Peyer's patch (tissue), 4 donors: ENCODE measurements around the gene SMAD5. TPM values are rescaled to one million over a fixed set of nuclear protein-coding genes. Genes with fewer than 3 reads are reported as not detected.

Experiments
- DNase-seq, 3 donors: peaks; one replicate each; pipeline ENCODE4 v3.0.0-alpha.2; 2017 to 2019
- H3K27ac ChIP-seq, 4 donors: fragments of 200-600 bp; sonication (generic); one replicate each; pipeline ENCODE4 v1.5.1; 2016 to 2019
- H3K27me3 ChIP-seq, 2 donors: fragments of 200-600 bp; sonication (generic); one replicate each; pipeline ENCODE4 v1.5.1; 2019
- H3K36me3 ChIP-seq, 3 donors: fragments of 200-600 bp; sonication (generic); one replicate each; pipeline ENCODE4 v1.5.1; 2016 to 2019
- H3K4me1 ChIP-seq, 4 donors: fragments of 200-600 bp; sonication (generic); one replicate each; pipeline ENCODE4 v1.5.1; 2016 to 2019
- H3K4me3 ChIP-seq, 4 donors: fragments of 200-600 bp; sonication (generic); 1 replicate in 3 of 4; 2 replicates in 1 of 4; pipeline ENCODE4 v1.5.1; 2016 to 2019; ENCODE audit warnings: mild to moderate bottlenecking in 1 of 4
- H3K9me3 ChIP-seq, 4 donors: fragments of 200-600 bp; sonication (generic); one replicate each; pipeline ENCODE4 v1.5.1; 2016 to 2019; ENCODE audit warnings: mild to moderate bottlenecking in 1 of 4
- POLR2A ChIP-seq, 2 donors: fragments of 450-650 bp; IDR thresholded peaks; one replicate each; pipeline ENCODE4 v1.5.1; 2017; ENCODE audit warnings: antibody characterized with exemption in 2 of 2, mild to moderate bottlenecking in 2 of 2, moderate library complexity in 2 of 2
- total RNA-seq, 4 donors: library from RNA; depleted of rRNA; stranded (reverse); fragments of >200 nt; gene quantifications; one replicate each; pipeline ENCODE4 v1.1.0, GENCODE V29; 2016
- TF ChIP-seq, protein P1 (sequence below), 6 experiments: fragments of 450-650 bp in 4 of 6; fragments of 200-600 bp in 2 of 6; sonication (generic) in 1 of 6; IDR thresholded peaks; one replicate each; pipeline ENCODE4 v1.5.1; 2017 to 2019; ENCODE audit warnings: antibody characterized with exemption in 6 of 6, mild to moderate bottlenecking in 3 of 6, moderate library complexity in 1 of 6

The SMAD5 gene
- 10 to 100 TPM; 20.0 to 31.4 (median 23.7) TPM for total RNA-seq

DNA sequence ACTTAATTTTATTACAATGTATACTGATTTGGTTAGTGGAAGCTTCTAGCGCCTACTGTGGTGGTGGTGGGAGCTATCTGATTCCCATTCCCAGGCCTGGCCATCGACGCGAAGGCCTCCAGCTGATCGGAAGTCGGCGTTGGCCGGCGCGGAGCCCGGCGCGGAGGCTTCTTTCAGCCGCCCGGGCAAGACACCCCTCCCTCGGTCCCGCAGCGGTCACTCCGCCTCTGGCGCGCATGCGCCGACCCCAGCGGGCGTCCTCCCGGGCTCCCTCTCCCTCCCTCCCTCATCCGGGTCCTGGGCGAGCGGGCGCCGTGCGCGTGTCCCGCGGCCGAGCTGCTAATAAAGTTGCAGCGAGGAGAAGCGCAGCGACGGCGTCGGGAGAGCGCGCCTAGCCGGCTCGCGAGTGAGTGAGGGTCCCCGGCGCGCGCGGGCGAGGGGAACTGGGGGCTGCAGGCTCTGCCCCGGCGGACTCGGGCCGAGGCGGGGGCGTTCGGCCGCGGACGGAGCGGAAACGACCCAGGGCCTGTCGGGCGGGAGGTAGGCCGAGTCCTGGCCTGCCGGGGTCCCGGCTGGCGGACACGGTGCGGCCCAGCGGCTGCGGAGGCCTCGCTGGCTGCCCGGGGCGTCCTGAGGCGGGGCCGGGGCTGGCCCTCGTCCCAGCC lies at the start of gene SMAD5:
SMAD5 (plus strand) TSS at position 289 of the 665 bp plus-strand sequence. CDS start 20,916 bp downstream, outside the sequence.
- no peaks in the 10 kb centered on the region for H3K27me3 ChIP-seq
- DNase-seq: peak; percentile 83 to 97 (median 95)
- no peaks in the 10 kb centered on the region for H3K9me3 ChIP-seq
- H3K4me1 ChIP-seq: peaks cover 0 to 25% (median 4%) of the 10 kb centered on the region in 4 donors
- H3K36me3 ChIP-seq: no peaks in the 10 kb centered on the region
- peak; percentile 55 to 67 for TF ChIP-seq POLR2A (IDR thresholded peaks at IDR 0.05)
- TF ChIP-seq, protein P1, sequence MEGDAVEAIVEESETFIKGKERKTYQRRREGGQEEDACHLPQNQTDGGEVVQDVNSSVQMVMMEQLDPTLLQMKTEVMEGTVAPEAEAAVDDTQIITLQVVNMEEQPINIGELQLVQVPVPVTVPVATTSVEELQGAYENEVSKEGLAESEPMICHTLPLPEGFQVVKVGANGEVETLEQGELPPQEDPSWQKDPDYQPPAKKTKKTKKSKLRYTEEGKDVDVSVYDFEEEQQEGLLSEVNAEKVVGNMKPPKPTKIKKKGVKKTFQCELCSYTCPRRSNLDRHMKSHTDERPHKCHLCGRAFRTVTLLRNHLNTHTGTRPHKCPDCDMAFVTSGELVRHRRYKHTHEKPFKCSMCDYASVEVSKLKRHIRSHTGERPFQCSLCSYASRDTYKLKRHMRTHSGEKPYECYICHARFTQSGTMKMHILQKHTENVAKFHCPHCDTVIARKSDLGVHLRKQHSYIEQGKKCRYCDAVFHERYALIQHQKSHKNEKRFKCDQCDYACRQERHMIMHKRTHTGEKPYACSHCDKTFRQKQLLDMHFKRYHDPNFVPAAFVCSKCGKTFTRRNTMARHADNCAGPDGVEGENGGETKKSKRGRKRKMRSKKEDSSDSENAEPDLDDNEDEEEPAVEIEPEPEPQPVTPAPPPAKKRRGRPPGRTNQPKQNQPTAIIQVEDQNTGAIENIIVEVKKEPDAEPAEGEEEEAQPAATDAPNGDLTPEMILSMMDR (IDR thresholded peaks at IDR 0.05): peak in 1 of 6 experiments; percentile 5
- H3K27ac ChIP-seq: peak within 1 kb of the TSS; percentile 89 to 98 (median 92)
- peak within 1 kb of the TSS; percentile 71 to 95 (median 90) for H3K4me3 ChIP-seq

DNA sequence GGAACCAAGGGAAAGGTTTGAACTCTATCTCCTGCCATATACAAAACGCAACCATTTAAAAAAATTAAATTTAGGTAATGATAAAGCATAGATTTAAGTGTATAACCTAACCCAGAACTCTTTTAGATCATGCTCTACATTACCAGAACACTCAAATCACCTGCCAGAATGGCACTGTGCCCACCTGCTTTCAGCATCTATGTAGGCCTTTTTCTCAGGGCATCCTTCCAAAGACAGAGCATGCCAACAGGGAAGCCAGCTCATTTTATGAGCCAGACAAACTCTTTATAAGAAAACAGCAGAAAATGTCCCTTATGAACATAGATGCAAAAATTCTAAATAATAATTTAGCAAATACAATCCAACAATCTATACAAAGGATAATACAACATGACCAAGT lies 47.9 kb upstream of the SMAD5 start:
- H3K36me3 ChIP-seq: no peaks in the 10 kb centered on the region
- H3K27me3 ChIP-seq: no peaks in the 10 kb centered on the region
- peaks cover 0 to 14% (median 0%) of the 10 kb centered on the region in 4 donors for H3K4me1 ChIP-seq
- no peak overlapping the region for H3K27ac ChIP-seq
- TF ChIP-seq POLR2A (IDR thresholded peaks at IDR 0.05): no peak
- TF ChIP-seq, protein P1 (IDR thresholded peaks at IDR 0.05): no peak
- no peak overlapping the region for H3K4me3 ChIP-seq
- no peaks in the 10 kb centered on the region for H3K9me3 ChIP-seq
- DNase-seq: no peak

DNA sequence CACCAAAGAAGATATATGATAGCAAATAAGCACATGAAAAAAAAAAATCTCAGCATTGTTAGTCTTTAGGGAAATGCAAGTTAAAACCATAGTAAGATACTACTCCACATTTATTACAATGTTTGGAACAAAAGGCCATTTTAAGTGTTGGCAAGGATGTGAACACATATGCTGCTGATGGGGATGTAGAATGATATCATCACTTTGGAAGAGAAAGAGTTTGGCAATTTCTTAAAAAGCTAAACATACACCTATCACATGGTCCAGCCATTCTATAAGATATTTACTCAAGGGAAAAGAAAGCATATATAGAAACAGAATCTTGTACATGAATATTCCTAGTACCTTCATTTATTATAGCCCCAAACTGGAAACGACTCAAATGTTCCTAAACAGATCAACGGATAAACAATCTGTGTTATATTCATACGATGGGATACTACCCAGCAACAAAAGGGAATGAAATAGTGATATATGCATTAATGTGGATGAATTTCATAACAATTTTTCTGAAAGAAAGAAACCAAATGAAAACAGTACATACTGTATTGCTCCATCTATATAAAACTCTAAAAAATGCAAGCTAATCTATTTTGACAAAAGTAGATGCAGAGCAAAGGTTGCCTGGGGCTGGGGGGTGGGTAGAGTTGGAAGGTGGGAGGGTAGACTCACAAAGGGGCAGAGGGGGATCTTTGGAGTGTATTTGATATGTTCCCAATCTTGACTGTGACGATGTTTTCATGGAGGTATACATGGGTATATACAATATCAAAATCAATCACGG lies 45.7 kb upstream of the SMAD5 start:
- DNase-seq: no peak
- H3K27ac ChIP-seq: no peak overlapping the region
- no peaks in the 10 kb centered on the region for H3K27me3 ChIP-seq
- peaks cover 0 to 18% (median 0%) of the 10 kb centered on the region in 4 donors for H3K4me1 ChIP-seq
- H3K9me3 ChIP-seq: no peaks in the 10 kb centered on the region
- TF ChIP-seq, protein P1 (IDR thresholded peaks at IDR 0.05): no peak
- no peak for TF ChIP-seq POLR2A (IDR thresholded peaks at IDR 0.05)
- no peak overlapping the region for H3K4me3 ChIP-seq
- H3K36me3 ChIP-seq: no peaks in the 10 kb centered on the region

DNA sequence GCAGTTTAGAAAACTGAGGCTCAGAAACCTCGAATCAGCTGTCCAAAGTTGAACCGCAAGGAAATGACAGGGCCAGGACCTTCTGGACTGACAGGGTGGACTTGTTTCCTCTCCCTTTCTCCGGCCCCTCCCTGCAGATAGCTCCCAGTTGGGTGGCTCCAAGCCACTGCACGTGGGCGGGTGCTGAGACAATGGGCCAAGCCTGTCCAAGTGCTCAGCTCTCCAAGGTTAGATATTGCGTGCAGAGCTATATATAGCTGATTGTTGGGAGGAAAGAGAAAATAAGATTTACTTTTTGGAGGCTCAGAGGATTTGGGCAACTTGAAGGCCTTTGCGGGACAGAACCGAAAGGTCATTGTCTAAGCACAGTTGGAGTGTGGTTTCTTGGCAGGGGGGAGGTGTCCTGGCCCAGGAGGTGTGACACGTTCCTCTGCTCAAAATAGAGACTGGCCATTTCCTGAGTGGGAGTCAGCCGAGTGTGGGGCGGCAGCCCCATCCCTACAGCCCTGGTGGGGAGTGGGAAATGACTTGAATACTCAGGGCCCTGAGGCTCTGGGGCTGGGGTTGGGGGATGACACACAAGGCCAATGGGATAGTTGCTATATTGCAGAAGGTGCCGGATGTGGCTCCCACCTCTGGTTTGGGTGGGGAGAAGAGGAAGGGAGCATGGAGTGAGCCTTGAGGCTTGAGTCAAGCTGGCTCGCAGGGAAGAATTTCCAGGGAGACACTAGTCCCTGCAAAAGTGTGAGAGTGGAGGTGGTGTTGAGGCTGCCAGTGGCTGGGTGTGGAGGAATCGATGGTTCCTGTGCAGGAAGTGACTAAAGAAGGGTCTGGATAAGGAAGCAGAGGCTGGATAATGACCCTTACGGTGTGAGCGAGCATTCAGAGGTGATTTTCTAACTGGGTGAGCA lies 44.4 kb upstream of the SMAD5 start:
- peak in 2 of 3 donors; percentile 67 to 69 for DNase-seq
- Histone ChIP-seq H3K27ac (peak overlapping the region in 1 of 4 donors; percentile 7), H3K4me3 (no peak overlapping the region), H3K27me3 (no peaks in the 10 kb centered on the region), H3K36me3 (no peaks in the 10 kb centered on the region), H3K9me3 (no peaks in the 10 kb centered on the region), H3K4me1 (peaks cover 0 to 18% (median 0%) of the 10 kb centered on the region in 4 donors)
- no peak for TF ChIP-seq POLR2A (IDR thresholded peaks at IDR 0.05)
- TF ChIP-seq, protein P1 (IDR thresholded peaks at IDR 0.05): no peak

DNA sequence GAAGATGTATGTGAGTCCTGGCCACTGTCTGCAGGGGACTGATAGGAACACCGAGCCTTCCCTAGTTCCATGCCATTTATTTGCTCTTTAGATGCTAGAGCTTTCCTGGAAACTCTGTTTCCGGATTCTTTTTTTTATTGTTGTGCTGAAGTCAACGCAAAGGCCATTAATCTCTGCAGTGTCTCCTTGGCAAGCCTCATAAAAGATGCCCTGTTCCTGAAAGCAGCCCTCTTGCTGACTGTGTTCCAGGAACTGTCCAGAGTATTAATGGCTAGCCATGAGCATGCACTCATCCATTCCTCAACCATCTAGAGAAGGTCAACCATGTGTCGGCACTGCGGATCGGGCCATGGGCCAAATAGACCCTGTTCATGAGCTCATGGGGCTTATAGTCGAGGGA lies 42.9 kb upstream of the SMAD5 start:
- TF ChIP-seq POLR2A (IDR thresholded peaks at IDR 0.05): no peak
- TF ChIP-seq, protein P1 (IDR thresholded peaks at IDR 0.05): no peak
- Histone ChIP-seq H3K27me3 (no peaks in the 10 kb centered on the region), H3K27ac (no peak overlapping the region), H3K4me3 (no peak overlapping the region), H3K9me3 (no peaks in the 10 kb centered on the region), H3K36me3 (no peaks in the 10 kb centered on the region), H3K4me1 (peaks cover 0 to 26% (median 0%) of the 10 kb centered on the region in 4 donors)
- no peak for DNase-seq
